ENCODE measurements around the gene WNT7B.

GRCh38 chr22:45893516-45893915, 83.4 kb downstream of the WNT7B start:
- TF ChIP-seq CTCF (IDR thresholded peaks at IDR 0.05; ENCODE audit: low read length) (no peak), EZH2phosphoT487 (IDR thresholded peaks at IDR 0.05; ENCODE audit: low read length) (no peak), EZH2 (optimal IDR thresholded peaks at IDR 0.05; ENCODE audit: low read depth, low read length) (no peak)

All from MM.1S (cell line).